ENCODE results near the gene RIMBP3B.
"Not testable (repeated sequence)": the region's sequence is repeated elsewhere in the genome, so short reads cannot be mapped to it uniquely, and the experiment has no call there.

Gene RIMBP3B, protein sequence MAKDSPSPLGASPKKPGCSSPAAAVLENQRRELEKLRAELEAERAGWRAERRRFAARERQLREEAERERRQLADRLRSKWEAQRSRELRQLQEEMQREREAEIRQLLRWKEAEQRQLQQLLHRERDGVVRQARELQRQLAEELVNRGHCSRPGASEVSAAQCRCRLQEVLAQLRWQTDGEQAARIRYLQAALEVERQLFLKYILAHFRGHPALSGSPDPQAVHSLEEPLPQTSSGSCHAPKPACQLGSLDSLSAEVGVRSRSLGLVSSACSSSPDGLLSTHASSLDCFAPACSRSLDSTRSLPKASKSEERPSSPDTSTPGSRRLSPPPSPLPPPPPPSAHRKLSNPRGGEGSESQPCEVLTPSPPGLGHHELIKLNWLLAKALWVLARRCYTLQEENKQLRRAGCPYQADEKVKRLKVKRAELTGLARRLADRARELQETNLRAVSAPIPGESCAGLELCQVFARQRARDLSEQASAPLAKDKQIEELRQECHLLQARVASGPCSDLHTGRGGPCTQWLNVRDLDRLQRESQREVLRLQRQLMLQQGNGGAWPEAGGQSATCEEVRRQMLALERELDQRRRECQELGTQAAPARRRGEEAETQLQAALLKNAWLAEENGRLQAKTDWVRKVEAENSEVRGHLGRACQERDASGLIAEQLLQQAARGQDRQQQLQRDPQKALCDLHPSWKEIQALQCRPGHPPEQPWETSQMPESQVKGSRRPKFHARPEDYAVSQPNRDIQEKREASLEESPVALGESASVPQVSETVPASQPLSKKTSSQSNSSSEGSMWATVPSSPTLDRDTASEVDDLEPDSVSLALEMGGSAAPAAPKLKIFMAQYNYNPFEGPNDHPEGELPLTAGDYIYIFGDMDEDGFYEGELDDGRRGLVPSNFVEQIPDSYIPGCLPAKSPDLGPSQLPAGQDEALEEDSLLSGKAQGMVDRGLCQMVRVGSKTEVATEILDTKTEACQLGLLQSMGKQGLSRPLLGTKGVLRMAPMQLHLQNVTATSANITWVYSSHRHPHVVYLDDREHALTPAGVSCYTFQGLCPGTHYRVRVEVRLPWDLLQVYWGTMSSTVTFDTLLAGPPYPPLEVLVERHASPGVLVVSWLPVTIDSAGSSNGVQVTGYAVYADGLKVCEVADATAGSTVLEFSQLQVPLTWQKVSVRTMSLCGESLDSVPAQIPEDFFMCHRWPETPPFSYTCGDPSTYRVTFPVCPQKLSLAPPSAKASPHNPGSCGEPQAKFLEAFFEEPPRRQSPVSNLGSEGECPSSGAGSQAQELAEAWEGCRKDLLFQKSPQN (N-terminal part only)

DNA sequence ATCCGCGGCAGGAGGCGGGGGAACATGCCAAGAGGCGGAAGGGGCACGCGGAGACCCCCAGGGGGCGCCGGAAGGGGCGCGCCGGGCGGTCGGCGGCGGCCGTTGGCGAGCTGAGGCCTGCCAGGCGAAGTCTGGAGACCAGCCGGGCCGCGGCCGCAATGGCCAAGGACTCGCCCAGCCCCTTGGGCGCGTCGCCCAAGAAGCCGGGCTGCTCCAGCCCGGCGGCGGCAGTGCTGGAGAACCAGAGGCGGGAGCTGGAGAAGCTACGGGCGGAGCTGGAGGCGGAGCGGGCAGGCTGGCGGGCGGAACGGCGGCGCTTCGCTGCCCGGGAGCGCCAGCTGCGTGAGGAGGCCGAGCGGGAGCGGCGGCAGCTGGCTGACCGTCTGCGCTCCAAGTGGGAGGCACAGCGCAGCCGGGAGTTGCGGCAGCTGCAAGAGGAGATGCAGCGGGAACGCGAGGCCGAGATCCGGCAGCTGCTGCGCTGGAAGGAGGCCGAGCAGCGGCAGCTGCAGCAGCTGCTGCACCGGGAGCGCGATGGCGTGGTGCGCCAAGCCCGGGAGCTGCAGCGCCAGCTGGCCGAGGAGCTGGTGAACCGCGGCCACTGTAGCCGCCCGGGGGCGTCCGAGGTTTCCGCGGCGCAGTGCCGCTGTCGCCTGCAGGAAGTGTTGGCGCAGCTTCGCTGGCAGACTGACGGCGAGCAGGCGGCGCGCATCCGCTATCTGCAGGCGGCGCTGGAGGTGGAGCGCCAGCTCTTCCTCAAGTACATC is at the start of gene RIMBP3B:
RIMBP3B (plus strand) TSS at position 51 of the 767 bp plus-strand sequence; CDS start at position 159, 108 bp downstream.
- not testable (repeated sequence) for DNase-seq (ENCODE audit: insufficient read length, low spot score); FAIRE-seq

DNA sequence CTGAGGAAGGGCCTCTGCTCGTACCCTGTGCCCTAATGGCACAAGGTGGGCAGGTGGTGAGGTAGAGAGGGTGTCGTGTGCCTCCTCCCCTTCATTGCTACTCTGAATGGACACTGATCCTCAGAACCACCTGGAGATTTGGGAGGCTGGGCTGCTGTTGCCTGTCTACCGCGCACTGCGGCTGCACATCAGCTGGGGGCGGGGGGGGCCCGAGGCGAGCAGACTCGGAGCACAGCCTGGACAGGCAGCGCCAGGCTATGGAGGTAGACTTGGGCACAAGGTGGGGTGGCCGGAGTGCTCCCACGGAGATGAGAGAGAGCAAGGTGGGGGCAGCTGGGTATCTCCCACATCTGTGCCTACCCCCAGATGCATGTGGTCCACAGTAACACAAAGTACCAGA is 26.0 kb upstream of the RIMBP3B start:
- not testable (repeated sequence) for FAIRE-seq; DNase-seq (ENCODE audit: insufficient read length, low spot score)

DNA sequence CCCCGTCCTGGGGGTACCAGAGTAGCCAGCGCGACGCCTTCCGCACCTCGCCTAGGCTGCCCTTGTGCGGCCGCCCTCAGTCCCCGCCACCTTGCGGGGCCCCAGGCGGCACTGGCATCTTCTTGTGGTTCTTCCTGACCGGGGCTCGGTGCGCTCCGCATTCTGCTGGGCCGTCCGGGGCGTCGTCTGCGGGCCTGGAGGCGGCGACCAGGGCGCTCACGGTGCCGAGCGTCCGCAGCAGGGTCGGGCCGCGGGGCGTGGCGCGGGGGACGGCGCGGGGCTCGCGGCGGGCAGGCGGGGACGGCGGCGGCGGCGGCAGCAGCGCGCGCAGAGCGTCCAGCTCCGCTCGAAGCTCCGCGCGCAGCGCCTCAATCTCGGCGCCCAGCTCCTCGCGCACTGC is 23.0 kb upstream of the RIMBP3B start:
- not testable (repeated sequence) for FAIRE-seq; DNase-seq (ENCODE audit: insufficient read length, low spot score)

DNA sequence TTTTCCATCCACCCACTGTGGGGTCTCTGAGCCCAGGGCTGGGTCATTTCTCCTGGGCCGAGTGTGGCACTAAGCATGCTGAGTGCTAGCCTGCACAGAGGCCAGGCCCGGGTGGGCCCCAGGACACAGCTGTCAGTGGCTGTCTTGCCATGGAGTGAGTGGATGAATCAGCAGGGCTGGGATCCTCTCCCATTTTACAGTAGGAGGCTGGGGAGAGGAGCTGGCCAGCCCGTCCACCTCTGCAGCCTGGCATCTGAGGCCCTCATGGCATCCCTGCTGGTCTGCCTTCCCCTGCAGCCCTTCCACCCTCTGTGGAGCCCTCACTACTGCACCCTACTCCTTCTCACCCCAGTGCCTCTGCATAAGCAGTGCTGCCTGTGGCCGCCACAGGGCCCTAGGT is 21.1 kb upstream of the RIMBP3B start:
- not testable (repeated sequence) for DNase-seq (ENCODE audit: insufficient read length, low spot score); FAIRE-seq

DNA sequence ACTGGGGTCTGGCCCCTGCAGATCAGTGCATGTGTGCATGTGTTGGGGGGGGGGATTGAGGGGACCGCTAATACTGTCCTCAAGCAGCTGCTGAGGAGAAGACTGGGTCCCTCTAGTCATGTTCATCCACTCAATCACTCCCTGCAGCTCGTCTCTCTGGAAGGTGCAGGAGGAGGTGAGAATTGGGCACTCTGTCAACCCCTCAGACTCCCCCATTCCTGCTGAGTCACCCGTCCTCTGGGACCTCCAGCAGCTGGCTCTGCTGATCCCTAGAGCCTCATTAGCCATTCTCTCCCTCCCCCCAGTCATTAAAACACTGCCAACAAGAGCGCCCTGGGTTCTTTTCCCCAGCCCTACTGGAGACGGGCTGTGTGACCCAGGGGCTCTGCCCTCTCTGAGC is 20.5 kb upstream of the RIMBP3B start:
- FAIRE-seq; DNase-seq (ENCODE audit: insufficient read length, low spot score): not testable (repeated sequence)

DNA sequence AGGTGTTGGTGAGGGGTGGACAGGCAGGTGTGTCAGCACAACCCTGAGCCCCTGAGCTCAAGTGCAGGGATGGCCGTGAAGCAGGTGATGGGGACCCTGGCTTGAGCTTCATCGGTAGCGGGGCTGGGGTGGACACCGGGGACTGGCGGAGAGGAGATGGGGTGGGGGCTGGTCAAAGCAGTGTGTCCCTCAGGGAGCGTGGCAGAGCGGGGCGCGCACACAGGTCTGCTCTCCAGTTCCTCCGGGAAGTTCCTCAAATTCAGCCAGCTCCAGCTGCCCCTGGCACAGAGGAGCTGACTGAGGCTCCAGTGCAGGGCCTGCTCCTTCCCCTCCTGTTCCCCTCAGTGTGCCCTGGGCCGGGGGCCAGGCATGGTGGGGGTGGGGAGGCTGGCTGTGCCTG is 19.7 kb upstream of the RIMBP3B start:
- DNase-seq (ENCODE audit: insufficient read length, low spot score); FAIRE-seq: not testable (repeated sequence)

DNA sequence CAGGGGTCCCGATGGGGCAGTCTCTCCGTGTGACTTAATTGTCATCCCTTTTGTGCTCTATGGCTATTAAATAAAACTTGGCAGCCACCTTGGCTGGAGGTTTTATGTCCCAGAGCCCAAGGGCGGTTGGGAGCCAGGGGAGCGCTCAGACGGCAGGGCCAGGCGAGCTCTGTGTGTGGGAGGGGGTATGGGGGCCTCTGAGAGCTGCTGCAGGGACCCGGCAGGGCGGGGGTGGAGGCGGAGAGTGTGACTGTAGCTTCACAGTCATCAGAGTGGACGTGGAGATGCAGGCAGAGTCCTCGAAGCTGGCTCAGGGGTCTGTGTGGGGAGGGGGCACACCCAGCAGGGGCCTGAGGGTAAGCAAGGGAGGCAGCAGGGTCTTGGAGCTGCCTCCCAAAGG is 19.2 kb upstream of the RIMBP3B start:
- DNase-seq (ENCODE audit: insufficient read length, low spot score); FAIRE-seq: not testable (repeated sequence)

DNA sequence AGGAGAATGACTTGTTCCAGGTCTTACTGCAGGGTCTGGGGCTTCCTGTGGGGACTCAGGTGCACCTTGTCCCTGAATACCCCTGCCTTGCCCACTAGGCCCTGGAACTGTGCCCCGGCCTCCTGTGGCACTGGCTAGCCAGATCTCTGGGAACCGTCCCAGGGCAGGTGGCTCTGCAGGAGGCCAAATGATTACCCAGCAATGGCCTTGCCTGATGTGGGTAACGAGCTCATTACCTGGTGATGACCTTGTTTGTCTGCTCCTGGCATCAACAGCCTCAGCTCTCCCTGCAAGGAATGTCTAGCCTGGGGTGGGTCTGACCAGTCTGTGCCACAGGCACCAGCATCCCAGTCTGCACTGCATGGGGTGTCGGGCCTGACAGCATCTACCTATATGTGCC is 18.2 kb upstream of the RIMBP3B start:
- FAIRE-seq, result not testable (repeated sequence)

DNA sequence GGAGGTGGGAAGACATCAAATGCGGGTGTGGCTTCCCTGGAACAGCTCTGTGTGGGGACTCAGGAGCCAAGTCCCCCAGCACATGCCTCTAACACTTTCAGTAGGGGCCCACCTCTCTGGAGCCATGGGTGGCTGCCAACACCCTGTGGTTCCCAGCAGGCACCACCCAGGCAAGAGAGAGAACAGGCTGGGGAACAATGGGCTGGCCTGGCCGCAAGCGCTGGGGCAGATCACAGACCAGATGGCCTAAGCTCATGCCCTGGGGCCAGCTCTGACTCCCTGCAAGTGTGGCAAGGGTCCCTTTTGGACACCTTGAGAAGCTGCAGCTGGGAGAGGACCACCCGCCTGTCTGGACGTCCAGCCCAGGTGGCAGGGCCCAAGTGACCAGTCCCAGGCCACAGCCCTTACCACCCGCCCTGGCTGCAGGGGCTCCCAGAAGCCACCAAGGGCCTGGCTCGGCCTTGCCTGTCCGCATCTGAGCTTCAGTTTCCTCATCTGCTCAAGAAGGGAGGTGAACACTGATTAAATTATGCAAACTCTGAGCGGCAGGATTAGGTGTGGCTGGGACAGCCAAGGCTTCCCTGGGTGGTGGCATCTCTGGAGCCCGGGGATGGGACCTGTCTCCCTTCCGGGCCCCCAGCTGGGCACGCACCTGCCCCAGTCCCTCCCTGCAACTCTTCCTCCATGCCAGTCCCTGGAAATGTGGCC is 14.8 kb upstream of the RIMBP3B start:
- FAIRE-seq; DNase-seq (ENCODE audit: insufficient read length, low spot score): not testable (repeated sequence)

More for the DNA sequence above, 18.2 kb upstream of the RIMBP3B start:
- not testable (repeated sequence) for DNase-seq (ENCODE audit: insufficient read length, low spot score)

DNA sequence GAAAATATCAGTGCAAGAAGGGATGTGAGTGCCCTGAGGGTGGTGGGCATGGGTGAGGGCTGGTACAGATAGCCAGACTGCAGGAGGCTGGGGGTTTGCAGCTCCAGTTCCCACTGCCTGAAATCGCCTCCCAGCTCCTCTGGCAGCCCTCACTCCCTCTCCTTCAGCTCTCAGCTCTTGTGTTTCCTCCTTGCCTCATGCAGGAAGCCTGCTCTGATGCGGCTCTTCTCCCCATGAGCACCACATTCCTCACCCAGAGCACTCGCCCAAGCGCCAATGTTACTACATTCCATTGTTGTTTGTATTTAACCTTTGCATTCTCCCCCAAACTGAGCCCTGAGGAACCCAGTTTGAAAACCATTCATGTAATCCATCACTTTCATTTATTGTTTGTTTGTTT is 7.7 kb upstream of the RIMBP3B start:
- not testable (repeated sequence) for DNase-seq (ENCODE audit: insufficient read length, low spot score); FAIRE-seq

DNA sequence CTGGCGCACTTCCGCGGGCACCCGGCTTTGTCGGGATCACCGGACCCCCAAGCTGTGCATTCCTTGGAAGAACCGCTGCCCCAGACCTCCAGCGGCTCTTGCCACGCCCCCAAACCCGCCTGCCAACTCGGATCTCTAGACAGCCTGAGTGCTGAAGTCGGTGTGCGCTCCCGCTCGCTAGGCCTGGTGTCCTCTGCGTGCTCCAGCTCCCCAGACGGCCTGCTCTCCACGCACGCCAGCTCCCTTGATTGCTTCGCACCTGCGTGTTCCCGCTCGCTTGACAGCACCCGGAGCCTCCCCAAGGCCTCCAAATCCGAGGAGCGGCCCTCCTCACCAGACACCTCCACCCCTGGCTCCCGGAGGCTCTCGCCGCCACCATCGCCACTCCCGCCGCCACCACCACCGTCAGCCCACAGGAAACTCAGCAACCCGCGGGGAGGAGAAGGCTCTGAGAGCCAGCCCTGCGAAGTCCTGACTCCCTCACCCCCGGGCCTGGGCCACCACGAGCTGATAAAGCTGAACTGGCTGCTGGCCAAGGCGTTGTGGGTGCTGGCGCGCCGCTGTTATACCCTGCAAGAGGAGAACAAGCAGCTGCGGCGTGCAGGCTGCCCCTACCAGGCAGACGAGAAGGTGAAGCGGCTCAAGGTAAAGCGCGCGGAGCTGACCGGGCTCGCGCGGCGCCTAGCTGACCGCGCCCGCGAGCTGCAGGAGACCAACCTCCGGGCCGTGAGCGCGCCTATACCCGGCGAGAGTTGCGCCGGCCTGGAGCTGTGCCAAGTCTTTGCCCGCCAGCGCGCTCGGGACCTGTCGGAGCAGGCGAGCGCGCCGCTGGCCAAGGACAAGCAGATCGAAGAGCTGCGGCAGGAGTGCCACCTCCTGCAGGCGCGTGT is 1.2 kb downstream of the RIMBP3B start:
- DNase-seq (ENCODE audit: insufficient read length, low spot score); FAIRE-seq: not testable (repeated sequence)

DNA sequence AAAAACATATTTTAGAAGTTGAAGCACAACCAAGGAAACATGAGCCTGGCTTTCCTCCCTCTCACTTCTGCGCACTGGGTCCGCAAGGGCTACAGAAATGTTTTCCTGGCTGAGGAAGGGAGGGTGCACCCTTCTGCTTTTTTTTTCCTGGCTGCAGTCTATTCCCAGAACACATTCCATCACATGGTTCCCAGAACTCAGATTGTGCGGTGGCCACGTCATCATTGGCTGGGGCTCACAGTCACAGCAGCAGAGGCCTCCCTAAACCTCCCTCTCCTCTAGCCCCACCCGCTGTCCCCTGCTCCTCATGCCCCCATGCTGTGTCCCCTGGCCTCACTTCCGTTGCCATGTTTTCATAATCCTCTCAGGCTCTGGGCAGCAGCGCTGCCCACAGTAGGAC is 5.9 kb downstream of the RIMBP3B start:
- DNase-seq (ENCODE audit: insufficient read length, low spot score), result not testable (repeated sequence)

DNA sequence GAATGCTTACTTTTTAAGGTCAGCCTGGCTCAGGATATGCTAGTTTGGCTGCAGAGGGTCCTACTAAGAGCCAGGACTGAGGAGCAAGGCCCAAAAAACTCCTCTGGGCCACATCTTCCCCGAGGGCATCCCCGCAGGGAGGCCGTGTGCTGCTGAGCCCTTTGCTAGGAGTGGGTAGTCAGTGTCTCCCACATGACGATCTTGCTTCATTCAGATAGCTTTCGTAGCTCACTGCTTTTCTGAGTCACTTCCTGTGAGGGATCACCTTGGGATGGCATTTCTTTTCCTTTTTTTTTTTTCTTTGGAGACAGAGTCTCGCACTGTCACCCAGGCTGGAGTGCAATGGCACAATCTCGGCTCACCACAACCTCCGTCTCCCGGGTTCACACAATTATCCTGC is 6.5 kb downstream of the RIMBP3B start:
- not testable (repeated sequence) for FAIRE-seq; DNase-seq (ENCODE audit: insufficient read length, low spot score)

More for the DNA sequence above, 5.9 kb downstream of the RIMBP3B start:
- not testable (repeated sequence) for FAIRE-seq

DNA sequence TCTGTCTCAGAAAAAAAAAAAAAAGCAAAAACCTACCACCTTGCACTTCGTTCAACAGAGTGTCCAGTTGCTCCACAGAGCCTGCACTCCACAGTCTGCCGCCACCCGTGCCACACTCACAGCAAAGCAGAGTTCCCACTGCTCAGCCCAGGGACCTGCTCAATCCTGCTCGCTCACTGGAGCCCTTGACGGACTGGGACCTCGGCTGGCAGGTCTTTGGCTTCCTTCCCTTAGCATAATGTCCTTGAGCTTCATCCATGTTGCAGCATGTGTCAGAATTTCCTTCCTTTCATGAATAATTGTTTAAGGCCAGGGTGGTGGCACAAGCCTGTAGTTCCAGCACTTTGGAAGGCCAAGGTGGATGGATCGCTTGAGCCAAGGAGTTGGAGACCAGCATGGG is 11.1 kb downstream of the RIMBP3B start:
- FAIRE-seq; DNase-seq (ENCODE audit: insufficient read length, low spot score): not testable (repeated sequence)

DNA sequence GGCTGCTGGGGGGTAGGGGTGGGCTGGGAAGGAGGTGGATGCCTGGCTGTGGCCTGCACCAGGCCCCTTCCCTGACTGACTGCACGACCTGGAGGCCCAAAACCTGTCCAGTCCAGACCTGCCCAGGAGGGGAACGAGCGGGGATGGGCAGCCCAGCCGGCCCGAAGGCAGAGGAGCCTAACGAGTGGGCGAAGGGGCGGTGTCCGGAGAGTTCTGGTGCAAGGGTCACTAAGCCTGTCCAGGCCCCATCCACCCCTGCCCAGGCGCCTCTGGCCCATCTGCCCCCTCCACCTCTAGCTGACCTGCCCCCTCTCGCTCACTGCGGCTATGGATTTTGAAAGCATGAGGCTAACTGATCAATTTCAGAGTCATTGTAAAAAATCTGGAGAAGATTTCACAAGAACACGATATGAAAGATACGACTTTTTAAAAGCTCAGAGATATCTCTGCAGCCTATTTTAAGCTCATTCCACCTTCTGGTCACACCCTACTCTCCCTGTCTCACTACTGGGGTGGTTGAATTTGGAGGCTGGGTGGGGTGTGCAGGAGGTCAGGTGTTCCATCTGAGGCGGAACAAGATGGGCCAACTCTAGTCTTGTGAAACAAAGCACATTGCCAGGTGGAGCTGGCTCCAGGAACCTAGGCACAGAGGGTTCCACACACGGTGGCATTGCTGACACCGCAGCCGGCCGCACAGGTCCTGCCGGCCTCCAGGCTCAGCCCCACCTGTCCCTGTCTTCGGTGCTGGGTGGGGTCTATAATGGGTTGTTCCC is 17.8 kb downstream of the RIMBP3B start:
- DNase-seq (ENCODE audit: insufficient read length, low spot score); FAIRE-seq: not testable (repeated sequence)

DNA sequence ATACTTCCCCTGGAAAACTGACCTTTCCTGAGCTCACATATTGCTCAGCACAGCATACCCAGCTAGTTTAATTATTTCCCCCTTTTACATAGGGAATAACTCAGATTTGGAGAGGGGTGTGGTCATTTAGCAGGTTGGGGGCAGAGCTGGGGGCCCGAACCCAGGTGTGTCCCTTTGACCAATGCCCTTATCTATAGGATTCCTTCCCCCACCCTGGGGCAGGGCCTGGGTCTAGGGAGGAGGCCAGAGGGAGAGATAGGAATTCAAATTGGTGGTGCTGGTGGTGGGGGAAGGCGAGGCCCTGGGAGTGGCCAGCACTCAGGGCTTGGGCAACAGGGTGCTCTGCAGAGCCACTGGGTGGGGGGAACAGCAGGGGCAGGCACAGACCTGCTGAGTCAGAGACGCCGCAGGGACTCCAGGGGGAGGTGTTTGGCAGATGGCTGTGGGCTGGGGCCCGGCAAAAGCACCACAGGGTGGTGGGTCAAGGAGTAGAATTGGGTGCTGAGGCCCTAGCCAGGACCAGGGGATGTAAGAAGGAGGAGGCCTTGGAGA is 19.3 kb downstream of the RIMBP3B start:
- FAIRE-seq; DNase-seq (ENCODE audit: insufficient read length, low spot score): not testable (repeated sequence)

Measured in D721Med (cell line).